Fibroblast of lung (primary cell): Measurements from ENCODE around the gene XYLT1.

Experiments
- EZH2 ChIP-seq: IDR thresholded peaks from 2 replicates; pipeline ENCODE4 v1.5.1; 2012; ENCODE audit warnings: low read length, control low read depth, mild to moderate bottlenecking; ENCODE audit errors: missing control alignments
- TF ChIP-seq, protein P1 (sequence below), 2 donors: IDR thresholded peaks in 1 of 2; conservative IDR thresholded peaks in 1 of 2; 1 replicate in 1 of 2; 2 replicates in 1 of 2; pipeline ENCODE4 v1.5.1; 2011 to 2012; ENCODE audit warnings: low read length in 2 of 2, control low read depth in 1 of 2, inconsistent platforms in 1 of 2, low read depth in 1 of 2, mild to moderate bottlenecking in 1 of 2

DNA sequence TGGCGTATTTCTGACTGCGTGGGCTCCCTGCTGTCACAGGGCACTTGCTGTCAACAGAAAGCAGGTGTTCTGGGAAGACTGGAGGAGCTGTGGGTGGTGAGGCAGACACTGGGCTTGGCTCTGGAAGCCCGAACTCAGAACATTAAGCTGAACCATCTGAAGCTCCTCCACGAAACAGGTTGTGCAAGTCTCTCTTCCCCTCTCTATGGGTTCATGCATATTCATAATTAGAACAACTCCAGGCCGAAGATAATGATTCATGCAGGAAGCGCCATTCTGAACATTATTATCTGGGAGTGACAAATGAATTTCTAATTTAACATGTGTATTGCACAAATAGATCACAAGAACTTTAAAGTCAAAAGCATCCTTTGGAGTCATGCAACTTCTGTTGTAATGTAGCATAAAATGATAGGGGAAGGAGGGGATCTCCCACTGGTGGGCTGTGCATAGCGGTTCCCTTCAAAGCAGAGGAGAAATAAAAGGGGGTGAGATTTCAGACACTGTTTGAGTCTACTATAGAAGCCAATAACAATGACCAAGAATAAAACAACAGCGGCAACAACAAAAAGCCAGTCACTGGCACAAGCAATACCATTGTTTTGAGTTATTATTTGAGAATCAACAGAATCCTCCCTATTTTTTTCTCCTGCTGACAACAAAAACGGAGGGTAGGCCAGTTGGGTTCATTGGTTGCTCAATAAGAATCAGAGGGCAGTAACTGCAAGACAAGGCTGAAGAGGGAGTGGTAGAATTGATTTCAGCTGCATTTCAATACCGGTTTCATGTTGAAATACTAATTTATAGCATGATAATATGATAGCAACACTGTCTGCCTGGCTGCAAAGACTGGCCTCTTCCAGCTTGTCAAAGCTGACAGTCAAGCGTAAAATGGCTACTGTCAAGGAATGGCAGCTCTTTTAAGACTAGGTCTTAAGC, 407.3 kb downstream of the XYLT1 start:
- TF ChIP-seq, protein P1, sequence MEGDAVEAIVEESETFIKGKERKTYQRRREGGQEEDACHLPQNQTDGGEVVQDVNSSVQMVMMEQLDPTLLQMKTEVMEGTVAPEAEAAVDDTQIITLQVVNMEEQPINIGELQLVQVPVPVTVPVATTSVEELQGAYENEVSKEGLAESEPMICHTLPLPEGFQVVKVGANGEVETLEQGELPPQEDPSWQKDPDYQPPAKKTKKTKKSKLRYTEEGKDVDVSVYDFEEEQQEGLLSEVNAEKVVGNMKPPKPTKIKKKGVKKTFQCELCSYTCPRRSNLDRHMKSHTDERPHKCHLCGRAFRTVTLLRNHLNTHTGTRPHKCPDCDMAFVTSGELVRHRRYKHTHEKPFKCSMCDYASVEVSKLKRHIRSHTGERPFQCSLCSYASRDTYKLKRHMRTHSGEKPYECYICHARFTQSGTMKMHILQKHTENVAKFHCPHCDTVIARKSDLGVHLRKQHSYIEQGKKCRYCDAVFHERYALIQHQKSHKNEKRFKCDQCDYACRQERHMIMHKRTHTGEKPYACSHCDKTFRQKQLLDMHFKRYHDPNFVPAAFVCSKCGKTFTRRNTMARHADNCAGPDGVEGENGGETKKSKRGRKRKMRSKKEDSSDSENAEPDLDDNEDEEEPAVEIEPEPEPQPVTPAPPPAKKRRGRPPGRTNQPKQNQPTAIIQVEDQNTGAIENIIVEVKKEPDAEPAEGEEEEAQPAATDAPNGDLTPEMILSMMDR (conservative IDR thresholded peaks at IDR 0.05 in 1 of 2, IDR thresholded peaks at IDR 0.05 in 1 of 2; ENCODE audit: low read depth in 1 of 2, low read length in 2 of 2): no peak
- no peak for TF ChIP-seq EZH2
